KMS-11 (cell line): ENCODE measurements around the gene BRSK2.

Experiments
- H2AFZ ChIP-seq: fragments of 200-600 bp; sonication (generic); 2 replicates; pipeline ENCODE4 v1.6.1; 2016; ENCODE audit warnings: antibody characterized with exemption, mixed run types, low read depth
- H3K27ac ChIP-seq: fragments of 200-600 bp; sonication (generic); 2 replicates; pipeline ENCODE4 v1.6.1; 2016; ENCODE audit warnings: mild to moderate bottlenecking, mixed run types
- H3K27me3 ChIP-seq: fragments of 200-600 bp; sonication (generic); 2 replicates; pipeline ENCODE4 v1.6.1; 2017; ENCODE audit warnings: mild to moderate bottlenecking, low read depth, mixed run types, moderate library complexity; ENCODE audit not compliant: insufficient read depth
- H3K36me3 ChIP-seq: fragments of 200-600 bp; sonication (generic); 2 replicates; pipeline ENCODE4 v1.6.1; 2017; ENCODE audit warnings: mild to moderate bottlenecking, mixed run types; ENCODE audit not compliant: insufficient read depth
- H3K4me1 ChIP-seq: fragments of 200-600 bp; sonication (generic); 2 replicates; pipeline ENCODE4 v1.6.1; 2016; ENCODE audit warnings: mild to moderate bottlenecking, low read depth, mixed run types; ENCODE audit not compliant: poor library complexity, severe bottlenecking
- H3K4me2 ChIP-seq: fragments of 200-600 bp; sonication (generic); 2 replicates; pipeline ENCODE4 v1.7.0; 2016; ENCODE audit warnings: mild to moderate bottlenecking, mixed run types
- H3K4me3 ChIP-seq: fragments of 200-600 bp; sonication (generic); IDR thresholded peaks from 2 replicates; pipeline ENCODE4 v1.6.1; 2017; ENCODE audit warnings: low read depth, low read length, mixed read lengths; ENCODE audit not compliant: insufficient read depth
- H3K79me2 ChIP-seq: fragments of 200-600 bp; sonication (generic); 2 replicates; pipeline ENCODE4 v1.6.1; 2016; ENCODE audit warnings: low read depth, mixed run types; ENCODE audit not compliant: insufficient read depth
- H3K9ac ChIP-seq: fragments of 200-600 bp; sonication (generic); 2 replicates; pipeline ENCODE4 v1.6.1; 2016; ENCODE audit warnings: mild to moderate bottlenecking, mixed run types
- H4K20me1 ChIP-seq: fragments of 200-600 bp; sonication (generic); 2 replicates; pipeline ENCODE4 v1.6.1; 2016; ENCODE audit warnings: mild to moderate bottlenecking, mixed run types; ENCODE audit not compliant: insufficient read depth
- TF ChIP-seq, protein P1 (sequence below): fragments of 200-600 bp; sonication (generic); conservative IDR thresholded peaks from 2 replicates; pipeline ENCODE4 v1.6.1; 2017; ENCODE audit warnings: low read depth, mild to moderate bottlenecking, antibody characterized with exemption, low read length, moderate library complexity, mixed read lengths

BRSK2 gene

DNA sequence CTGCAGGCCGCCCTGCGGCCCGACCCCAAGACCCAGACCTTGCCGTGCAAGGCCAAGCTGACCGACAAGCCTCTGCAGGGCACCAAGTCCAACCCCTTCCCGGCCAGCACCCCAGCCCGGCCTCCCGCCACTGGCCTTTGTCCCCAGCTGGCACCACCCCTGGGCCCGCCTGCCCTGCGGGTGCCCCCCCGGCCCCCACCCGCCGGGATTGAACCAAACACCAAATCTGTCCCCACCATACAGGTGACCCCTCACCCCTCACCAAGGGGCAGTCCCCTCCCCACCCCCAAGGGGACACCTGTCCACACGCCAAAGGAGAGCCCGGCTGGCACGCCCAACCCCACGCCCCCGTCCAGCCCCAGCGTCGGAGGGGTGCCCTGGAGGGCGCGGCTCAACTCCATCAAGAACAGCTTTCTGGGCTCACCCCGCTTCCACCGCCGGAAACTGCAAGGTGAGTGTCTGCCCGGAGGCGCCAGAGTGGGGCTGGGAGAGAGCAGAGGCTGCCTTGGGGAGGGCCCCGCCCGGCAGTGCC is 60.7 kb downstream of the BRSK2 start:
- peaks cover 70% of the 10 kb centered on the region for H3K27me3 ChIP-seq
- H3K9ac ChIP-seq: no peak overlapping the region
- no peak overlapping the region for H3K4me2 ChIP-seq
- no peaks in the 10 kb centered on the region for H4K20me1 ChIP-seq
- no peak overlapping the region for H2AFZ ChIP-seq
- H3K4me1 ChIP-seq: no peaks in the 10 kb centered on the region
- H3K27ac ChIP-seq: no peak overlapping the region
- TF ChIP-seq, protein P1, sequence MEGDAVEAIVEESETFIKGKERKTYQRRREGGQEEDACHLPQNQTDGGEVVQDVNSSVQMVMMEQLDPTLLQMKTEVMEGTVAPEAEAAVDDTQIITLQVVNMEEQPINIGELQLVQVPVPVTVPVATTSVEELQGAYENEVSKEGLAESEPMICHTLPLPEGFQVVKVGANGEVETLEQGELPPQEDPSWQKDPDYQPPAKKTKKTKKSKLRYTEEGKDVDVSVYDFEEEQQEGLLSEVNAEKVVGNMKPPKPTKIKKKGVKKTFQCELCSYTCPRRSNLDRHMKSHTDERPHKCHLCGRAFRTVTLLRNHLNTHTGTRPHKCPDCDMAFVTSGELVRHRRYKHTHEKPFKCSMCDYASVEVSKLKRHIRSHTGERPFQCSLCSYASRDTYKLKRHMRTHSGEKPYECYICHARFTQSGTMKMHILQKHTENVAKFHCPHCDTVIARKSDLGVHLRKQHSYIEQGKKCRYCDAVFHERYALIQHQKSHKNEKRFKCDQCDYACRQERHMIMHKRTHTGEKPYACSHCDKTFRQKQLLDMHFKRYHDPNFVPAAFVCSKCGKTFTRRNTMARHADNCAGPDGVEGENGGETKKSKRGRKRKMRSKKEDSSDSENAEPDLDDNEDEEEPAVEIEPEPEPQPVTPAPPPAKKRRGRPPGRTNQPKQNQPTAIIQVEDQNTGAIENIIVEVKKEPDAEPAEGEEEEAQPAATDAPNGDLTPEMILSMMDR: no peak
- H3K79me2 ChIP-seq: no peaks in the 10 kb centered on the region
- no peaks in the 10 kb centered on the region for H3K36me3 ChIP-seq
- H3K4me3 ChIP-seq: no peak overlapping the region

DNA sequence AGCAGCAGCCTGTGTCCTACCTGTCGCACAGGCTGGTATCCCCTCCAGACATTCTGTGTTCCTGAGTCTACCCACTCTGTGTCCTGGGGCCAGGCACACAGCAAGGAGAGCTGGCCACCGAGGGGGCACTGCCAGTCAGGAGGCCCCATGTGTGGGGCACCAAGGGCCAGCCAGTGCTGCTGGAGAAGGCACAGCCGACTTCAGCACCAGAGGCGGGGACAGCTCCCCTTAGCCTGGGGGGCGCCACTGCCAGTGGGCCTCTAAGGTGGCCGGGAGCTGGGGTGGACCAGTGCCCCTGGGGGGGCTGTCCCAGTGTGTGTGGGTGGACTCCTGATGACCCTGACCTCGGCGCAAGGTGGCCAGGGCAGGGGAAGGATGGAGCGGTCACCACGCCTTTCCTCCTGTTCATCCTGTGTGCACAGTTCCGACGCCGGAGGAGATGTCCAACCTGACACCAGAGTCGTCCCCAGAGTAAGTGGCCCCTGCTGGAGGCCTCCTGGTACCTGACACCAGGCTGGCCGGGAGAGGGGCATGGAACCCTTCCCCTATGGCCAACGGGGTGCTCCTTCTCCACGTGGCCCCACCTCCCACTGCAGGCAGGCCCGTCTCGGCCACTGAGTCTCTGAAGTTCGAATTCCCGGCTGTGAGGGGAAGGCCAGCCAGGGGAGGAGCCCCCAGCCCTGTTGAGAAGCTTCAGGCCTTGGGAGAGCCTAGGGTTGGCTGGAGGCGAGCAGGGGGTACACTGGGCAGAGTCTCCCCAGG is 61.4 kb downstream of the BRSK2 start:
- H2AFZ ChIP-seq: no peak overlapping the region
- no peaks in the 10 kb centered on the region for H4K20me1 ChIP-seq
- no peak overlapping the region for H3K4me3 ChIP-seq
- H3K4me2 ChIP-seq: no peak overlapping the region
- no peak overlapping the region for H3K27ac ChIP-seq
- TF ChIP-seq, protein P1: no peak
- no peaks in the 10 kb centered on the region for H3K79me2 ChIP-seq
- peaks cover 70% of the 10 kb centered on the region for H3K27me3 ChIP-seq
- no peak overlapping the region for H3K9ac ChIP-seq
- H3K36me3 ChIP-seq: no peaks in the 10 kb centered on the region
- no peaks in the 10 kb centered on the region for H3K4me1 ChIP-seq

DNA sequence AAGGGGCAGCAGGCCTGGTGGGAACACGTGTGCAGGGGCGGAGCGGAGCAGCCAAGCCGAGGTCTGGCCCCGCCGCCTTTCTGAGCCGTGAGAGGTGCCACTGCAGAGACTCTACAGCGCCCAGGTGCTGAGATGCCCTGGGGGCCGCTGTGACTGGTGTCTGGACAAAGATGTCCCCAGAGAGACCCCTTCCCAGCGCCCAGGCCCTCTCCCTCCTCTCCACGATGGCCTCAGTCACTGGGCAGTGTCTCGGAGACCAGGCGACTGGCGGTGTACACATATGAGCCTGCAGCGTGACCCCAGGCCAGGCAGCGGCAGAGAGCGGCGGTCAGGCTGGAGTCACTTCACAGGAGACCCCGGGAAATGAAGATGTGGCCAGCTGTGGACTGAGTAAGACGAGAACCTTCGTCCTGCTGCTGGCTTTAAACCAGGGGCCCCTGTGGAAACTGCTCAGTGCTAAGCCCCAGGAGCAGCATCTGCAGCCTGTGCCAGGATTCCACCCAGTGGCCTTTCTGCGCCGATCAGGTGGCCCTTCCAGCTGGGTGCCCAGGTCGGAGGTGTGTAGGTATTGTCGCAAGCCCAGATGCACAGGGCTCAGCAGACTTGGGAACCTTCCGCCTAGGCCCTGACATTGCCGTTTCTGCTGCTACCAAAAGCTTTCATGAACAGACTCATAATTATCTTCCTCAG is 62.2 kb downstream of the BRSK2 start:
- Histone ChIP-seq H3K4me3 (no peak overlapping the region), H4K20me1 (no peaks in the 10 kb centered on the region), H3K27me3 (peaks cover 69% of the 10 kb centered on the region), H3K9ac (no peak overlapping the region), H2AFZ (no peak overlapping the region), H3K79me2 (no peaks in the 10 kb centered on the region), H3K4me2 (no peak overlapping the region), H3K36me3 (no peaks in the 10 kb centered on the region), H3K4me1 (no peaks in the 10 kb centered on the region), H3K27ac (no peak overlapping the region)
- TF ChIP-seq, protein P1: no peak

DNA sequence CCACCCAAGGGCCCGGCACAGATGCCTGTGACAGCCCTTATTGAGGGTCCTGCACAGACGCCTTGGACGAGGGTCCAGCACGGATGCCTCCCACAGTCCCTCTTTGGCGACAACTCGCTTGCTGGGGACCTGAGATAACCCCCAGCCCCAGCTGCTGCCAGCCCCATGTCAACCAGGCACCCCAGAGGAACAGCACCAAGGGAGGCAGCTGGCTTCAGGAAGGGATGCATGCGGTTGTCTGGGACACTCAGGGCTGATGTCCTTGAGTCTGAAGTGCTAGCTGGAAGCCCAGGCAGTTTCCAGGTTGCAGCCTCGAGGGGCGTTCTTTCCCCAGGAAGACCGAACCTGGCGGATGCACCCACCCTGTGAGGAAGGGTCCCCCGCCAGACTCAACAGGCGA is 63.0 kb downstream of the BRSK2 start:
- Histone ChIP-seq H3K4me3 (no peak overlapping the region), H3K27me3 (peaks cover 62% of the 10 kb centered on the region), H3K4me2 (no peak overlapping the region), H3K9ac (no peak overlapping the region), H3K4me1 (no peaks in the 10 kb centered on the region), H2AFZ (no peak overlapping the region), H4K20me1 (no peaks in the 10 kb centered on the region), H3K27ac (no peak overlapping the region), H3K79me2 (no peaks in the 10 kb centered on the region), H3K36me3 (no peaks in the 10 kb centered on the region)
- TF ChIP-seq, protein P1: no peak
